ENCODE data around the gene SLC35F1.

The SLC35F1 gene

DNA sequence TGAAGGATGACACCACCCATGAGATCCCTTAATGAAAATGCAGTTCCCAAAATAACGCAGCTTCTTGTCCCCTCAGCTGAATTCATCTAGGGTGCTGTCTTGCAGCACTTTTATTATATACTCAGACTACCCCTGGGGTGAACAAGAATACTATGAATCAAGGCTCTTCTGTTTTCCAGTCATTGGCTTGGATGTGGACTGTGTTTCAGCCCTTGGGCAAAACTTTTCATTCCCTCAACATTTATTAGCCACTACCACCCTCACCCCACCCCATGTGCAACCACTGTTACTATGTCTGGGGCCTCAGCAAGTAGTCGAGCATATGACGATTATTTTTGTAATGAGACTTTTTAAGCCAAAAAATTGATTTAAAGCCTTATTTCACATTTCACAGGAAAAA is 321.8 kb downstream of the SLC35F1 start:
- H3K27ac ChIP-seq: no peak overlapping the region
- DNase-seq (ENCODE audit: low read depth, low spot score): no peak

DNA sequence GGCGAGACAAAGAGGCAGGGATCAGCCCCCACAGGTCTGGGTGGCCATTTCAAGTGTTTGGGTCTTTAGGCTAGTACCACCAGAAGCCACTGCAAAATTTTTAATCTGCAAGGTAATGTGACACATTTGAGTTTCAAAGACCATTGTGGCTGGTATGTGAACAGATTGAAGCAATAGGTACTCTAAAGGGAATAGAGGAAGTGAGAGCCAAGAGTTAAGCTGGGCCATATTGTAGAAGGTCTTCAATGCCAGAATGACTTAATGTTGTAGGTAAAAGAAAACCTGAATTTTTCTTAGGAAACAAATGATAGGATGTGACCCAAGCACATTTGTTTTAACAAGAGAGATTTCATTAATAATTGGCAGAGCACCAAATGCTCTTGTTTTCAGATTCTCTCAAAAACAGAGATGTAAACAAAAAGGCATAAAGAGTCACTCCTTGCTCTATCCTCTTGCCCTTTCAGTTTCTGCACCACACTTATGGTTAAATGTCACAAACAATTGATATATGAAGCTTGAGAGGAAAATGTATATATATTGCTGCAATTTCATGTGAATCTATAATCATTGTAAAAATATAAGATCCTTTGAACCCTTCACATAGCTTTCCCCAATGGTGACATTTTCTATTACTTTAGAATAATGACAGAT is 333.9 kb downstream of the SLC35F1 start:
- no peak overlapping the region for H3K27ac ChIP-seq
- no peak for DNase-seq (ENCODE audit: low read depth, low spot score)

DNA sequence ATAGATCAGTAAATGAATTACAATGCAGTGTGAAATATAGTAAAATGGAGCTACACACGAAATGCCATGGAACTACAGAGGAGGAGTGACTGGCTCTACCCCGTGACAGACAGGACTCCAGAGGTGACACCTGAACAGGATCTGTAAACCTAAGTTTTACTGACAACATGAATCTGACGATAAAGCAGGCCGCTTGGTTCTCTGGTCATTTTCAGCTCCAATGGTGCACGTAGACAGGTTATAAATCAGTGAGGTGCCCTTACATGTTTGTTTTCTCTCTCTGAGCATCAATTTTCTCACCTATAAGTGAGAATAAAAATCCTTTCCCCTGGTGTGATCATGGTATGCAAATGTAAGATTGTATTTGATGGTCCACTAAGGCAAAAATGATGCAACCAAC is 339.3 kb downstream of the SLC35F1 start:
- no peak overlapping the region for H3K27ac ChIP-seq

DNA sequence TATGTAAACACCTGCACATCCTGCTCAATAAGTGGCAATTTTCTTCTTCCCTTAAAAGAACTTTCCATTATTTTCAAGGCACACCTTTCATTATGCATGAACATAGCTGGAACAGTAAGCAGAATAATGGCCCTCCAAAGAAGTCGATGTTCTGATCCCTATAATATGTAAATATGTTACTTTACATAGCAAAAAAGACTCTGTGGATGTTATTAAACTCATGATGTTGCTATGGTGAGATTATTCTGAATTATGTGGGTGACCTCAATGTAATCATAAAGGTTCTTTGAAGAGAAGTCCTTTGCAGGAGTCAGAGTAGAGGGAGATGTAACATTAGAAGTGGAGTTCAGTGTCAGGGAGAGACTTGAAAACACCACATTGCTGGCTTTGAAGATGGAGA is 341.1 kb downstream of the SLC35F1 start:
- H3K27ac ChIP-seq: no peak overlapping the region
- no peak for DNase-seq (ENCODE audit: low read depth, low spot score)

More for the DNA sequence above, 339.3 kb downstream of the SLC35F1 start:
- no peak for DNase-seq (ENCODE audit: low read depth, low spot score)

DNA sequence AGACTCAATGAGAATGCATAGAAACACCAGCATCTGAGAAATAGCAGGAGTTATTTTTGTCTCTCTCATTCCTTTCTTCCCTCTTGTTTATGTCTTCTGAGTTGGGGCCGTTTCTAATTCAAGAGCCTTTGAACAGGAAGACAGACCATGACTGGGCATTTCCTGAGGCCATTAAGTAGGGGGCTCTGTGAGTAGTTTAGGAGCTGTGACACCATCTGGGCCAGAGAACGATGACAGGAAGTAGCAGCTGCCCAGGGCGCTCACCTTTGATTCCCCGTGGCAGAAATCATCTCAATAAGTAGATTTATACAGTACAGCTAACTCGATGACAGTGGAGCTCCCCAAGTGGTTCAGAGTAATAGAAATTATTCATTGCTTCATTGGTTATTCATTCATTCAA is 342.6 kb downstream of the SLC35F1 start:
- H3K27ac ChIP-seq: no peak overlapping the region
- DNase-seq (ENCODE audit: low read depth, low spot score): no peak

DNA sequence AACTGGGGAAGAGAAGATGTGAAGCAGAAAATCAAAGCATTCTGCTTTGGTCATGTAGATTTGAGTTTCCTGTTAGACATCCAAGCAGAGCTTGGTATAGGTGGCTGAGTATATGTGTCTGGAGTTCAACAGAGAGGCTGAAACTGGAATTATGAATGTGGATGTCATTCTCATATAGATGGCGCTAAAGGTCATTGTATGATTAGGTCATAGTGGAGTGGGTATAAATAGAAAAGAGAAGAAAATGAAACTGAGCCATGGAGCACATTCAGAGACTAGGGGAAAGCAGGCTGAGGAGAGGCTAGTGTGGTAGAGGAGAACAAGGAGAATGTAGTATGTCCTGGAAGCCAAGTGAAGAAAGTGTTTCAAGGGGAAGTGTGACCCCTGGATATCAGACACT is 345.4 kb downstream of the SLC35F1 start:
- H3K27ac ChIP-seq: no peak overlapping the region
- no peak for DNase-seq (ENCODE audit: low read depth, low spot score)

DNA sequence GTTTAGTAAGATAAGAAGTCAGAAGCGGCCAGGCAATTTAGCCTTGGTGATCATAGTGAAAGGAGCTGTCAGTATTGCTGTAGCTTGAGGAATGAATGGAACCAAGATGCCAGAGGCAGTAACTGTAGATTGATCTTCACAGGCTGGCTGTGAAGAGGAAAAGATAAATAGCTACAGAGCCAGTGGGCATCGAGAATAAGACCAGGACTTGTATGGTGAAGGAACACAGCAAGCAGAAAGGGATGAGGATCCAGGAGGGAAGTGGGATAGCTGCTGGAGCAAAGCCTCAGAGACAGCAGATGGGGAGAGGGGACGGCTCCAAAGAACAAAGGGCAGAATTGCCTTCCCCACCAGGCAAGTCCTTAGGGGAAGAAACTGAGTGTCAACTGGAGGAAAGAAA is 346.7 kb downstream of the SLC35F1 start:
- no peak for DNase-seq (ENCODE audit: low read depth, low spot score)
- H3K27ac ChIP-seq: no peak overlapping the region

DNA sequence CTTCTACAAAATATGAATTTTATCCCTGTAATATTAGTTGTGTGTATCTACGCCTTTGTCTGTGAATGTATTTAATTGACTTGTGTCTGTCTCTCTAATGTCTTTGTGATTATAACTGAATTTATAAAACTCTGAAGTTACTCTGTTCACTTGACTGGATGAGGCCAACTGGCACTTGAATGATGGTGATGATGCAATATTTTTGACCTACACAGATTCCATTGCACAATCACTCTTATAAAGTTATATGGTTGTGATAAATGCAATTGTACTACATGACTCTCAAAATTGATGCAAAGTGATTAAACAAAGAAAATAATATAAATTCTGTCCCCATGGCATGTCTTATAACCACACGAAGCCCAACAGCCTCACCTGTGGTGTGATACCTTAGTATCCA is 353.8 kb downstream of the SLC35F1 start:
- no peak for DNase-seq (ENCODE audit: low read depth, low spot score)
- H3K27ac ChIP-seq: no peak overlapping the region

DNA sequence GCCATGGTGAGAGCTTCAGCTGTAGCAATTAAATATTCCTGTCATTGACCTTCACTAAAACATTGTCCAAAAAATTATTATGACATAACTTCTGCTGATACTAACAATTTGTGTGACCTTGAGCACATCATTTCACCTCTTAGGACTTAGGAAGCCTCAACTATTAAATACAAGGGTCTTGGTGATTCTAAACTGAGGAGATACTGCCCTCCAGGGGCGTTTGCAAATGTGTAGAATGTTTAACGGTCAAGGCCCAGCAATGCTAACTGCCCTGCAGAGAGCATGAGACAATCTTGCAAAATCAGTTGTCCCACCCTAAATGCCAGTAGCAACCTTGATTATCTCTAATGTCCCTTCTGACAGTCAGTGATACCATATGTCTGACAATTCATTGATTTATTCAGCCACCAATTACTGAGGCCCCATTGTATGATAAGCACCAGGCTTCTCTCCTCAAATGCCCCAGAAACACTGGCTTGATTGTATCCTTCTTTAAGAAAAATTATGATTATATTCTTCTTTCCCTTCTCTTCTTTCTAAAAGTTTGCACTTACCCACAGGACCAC is 356.9 kb downstream of the SLC35F1 start:
- DNase-seq (ENCODE audit: low read depth, low spot score): no peak
- no peak overlapping the region for H3K27ac ChIP-seq

DNA sequence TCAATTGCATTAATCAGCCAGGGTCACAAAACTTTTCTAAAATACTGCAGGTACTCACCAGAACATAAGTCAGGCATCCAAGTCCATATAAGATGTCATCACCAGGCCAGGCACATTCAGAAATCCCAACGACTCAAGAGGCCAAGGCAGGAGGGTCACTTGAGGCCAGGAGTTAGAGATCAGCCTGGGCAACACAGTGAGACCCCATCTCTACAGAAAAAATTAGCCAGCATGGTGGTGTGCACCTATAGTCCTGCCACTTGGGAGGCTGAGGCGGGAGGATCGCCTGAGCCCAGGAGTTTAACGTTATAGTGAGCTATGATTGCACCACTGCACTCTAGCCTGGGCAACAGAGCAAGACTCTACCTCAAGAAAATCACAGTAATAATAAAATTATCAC is 362.6 kb downstream of the SLC35F1 start:
- DNase-seq (ENCODE audit: low read depth, low spot score): no peak

DNA sequence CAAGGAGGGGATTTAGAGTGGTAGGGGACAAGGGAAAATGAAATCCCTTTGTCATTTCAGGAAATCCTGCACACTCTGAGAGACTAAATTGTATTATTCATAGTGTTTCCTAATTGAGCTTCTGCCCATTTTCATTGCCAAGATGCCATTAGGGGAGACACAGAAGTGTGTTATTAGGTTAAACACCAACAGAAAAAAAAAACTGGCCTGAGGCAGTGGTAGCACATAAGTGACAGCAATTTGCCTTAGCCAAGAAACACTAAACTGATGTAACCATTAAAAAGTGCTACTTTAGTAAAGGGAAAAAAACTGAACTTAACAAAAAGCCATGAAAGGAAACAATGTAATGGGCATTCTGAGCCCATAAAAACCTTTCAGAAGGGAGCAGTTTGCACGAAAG is 370.6 kb downstream of the SLC35F1 start:
- no peak overlapping the region for H3K27ac ChIP-seq
- no peak for DNase-seq (ENCODE audit: low read depth, low spot score)

More for the DNA sequence above, 362.6 kb downstream of the SLC35F1 start:
- H3K27ac ChIP-seq: no peak overlapping the region

DNA sequence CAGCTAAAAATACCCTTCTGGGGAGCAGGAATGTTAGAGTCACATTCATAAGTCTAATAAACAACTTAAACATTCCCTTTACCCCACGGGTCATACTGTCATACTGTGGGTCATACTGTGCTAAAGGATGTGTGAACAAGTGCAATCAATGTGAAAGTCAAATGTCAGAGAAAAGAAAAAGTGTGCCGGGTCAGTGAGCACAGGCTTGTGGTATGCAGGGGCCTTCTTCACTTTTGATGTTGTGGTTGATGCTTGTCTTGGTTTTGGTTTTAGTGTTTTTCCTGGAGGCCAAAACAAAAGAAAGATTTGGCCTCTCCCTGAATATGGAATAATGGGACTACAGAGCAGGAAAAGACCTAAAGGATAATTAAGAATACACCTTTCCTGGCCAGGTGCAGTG is 373.1 kb downstream of the SLC35F1 start:
- no peak overlapping the region for H3K27ac ChIP-seq
- DNase-seq (ENCODE audit: low read depth, low spot score): no peak

DNA sequence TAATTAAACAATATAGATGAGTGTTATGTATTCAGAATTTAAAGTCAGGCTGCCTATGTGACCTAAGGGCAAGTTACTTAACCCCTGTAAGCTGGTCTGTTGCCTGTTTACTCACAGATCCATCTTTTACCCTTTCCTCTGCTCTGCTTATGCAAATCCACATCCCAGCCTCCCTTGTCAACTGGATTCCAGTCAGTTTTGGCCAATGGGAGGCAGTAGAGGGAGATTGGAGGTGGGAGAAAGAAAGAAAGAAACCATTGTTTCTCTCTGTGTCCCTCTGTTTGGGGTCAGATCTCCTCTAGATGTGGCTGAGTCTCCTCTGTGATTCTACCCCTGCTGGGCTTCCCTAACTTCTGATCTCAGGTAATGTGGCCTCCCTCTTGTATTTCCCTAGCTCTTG is 374.2 kb downstream of the SLC35F1 start:
- DNase-seq (ENCODE audit: low read depth, low spot score): no peak
- H3K27ac ChIP-seq: no peak overlapping the region

DNA sequence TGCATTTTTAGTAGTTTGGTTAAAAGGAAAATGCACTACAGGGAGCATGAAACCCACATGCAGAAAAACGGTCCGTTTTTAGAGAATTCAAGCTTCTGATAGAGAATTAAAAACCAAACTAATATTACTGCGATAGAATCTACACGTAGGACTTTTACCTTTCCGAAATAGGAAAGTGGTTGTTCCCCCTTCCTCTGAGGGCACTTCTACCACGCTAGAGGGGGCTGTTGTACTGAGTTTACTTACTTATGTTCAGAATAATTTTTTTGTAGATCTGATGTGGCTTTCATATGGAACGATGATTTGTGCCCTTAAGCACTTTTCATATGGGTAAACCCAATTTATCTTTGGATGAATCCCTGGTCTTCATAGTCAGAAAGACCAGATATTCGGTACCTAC is 376.7 kb downstream of the SLC35F1 start:
- DNase-seq (ENCODE audit: low read depth, low spot score): no peak
- H3K27ac ChIP-seq: no peak overlapping the region

DNA sequence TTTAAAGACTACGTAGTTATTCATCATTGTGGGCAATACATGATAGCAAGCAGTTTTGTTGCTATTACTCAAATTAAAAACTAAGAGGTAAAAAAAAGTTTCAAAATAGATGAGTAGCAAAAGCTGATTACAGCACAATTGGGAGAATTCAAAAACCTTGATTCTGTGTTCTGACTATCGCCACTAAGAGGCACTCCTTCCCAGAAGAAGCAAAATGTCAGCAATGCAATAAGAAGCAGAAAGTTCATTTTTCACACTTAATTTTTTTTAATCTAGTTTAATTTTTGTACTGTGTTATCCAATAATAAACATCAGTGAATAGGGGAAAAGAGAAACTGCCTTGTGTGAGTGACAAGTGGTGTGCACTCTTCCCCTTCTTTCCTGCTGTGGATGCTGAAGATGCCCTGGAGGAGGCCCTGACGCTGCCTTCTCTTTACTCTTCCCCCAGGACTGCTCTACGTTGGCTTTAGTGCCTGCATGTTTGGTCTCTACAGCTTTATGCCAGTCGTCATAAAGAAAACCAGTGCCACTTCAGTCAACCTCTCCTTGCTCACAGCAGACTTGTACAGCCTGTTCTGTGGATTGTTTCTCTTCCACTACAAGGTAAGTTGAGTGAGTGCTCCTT is 377.8 kb downstream of the SLC35F1 start:
- no peak for DNase-seq (ENCODE audit: low read depth, low spot score)
- H3K27ac ChIP-seq: no peak overlapping the region

DNA sequence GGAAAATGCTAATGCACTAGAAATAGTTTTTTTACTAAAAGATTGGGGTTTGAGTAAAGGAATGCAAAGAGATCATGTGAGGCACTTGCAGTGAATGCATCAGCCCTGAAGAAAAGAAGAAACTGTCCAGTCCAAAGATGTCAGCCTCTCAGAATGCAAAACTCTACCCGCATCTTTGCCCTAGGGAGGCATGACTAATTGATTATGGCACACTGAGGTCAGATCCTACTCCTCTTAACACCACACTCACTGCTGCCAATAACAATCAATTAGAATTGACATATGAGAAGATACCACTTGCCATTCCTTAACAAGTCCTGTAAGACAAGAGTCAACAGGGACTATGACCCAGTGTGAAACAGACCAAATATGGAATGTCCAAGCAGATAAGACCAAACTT is 378.7 kb downstream of the SLC35F1 start:
- DNase-seq (ENCODE audit: low read depth, low spot score): no peak
- no peak overlapping the region for H3K27ac ChIP-seq

DNA sequence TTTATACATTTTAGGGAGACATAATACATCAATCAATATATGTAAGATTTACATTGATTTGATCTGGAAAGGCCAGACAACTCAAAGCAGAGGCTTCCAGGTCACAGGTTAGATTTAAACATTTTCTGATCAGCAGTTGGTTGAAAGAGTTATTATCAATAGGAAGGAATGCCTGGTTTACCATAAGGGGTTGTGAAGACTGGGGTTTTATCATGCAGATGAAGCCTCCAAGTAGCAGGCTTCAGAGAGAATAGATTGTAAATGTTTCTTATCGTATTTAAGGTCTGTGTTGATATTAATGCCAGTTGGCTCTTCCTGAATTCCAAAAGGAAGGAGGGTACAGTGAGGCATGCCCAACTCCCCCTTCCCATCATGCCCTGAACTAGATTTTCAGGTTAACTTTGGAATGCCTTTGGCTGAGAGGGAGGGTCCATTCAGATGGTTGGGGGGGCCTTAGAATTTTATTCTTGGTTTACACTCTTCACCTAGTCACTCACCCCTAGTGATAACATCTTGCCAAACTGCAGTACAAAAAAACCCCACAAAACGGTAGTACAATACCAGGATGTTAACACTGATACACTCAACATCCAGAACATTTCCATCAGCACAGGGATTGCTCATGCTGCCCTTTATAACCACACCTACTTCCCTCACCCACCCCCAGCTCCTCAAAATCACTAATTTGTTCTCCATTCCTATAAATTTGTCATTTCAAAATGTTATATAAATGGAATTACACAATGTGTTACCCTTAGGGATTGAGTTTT is 381.5 kb downstream of the SLC35F1 start:
- no peak for DNase-seq (ENCODE audit: low read depth, low spot score)
- no peak overlapping the region for H3K27ac ChIP-seq

DNA sequence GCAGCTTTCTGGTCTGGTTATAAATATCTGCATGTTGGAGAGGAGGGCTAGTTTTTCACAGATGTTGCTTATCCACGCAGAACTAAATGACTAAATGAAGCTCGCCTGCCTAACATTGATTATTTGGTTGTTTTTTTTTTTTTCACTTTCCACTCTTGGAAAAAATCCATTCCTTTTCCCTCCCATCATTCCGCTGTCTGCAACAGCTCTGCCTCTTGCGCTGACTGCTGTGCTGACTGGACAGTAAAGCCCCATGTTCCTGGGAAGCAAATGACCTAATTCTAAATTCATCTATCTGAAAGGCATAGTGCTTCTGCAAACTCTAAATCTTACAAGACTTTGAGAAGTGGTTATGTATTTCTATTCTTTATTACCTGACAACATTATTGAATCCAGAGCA is 385.5 kb downstream of the SLC35F1 start:
- no peak for DNase-seq (ENCODE audit: low read depth, low spot score)

DNA sequence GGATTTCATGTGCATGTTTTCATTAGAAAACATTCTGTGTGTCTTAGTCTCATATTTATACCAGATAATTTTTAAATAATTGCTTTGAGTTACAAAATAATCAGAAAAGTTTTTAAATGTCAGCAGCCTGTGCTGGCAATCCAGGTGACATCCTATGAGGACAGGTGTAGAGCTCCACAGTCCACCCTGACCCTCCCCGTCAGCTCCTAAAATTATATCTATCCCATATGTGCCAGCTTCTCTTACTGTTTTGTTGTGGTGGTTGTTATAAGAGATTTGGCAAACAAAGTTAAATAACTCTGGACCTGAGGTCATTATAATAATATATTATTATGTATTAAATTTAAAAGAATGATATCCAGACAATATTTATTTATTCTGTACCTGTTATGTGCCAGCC is 387.8 kb downstream of the SLC35F1 start:
- no peak overlapping the region for H3K27ac ChIP-seq

More for the DNA sequence above, 385.5 kb downstream of the SLC35F1 start:
- H3K27ac ChIP-seq: no peak overlapping the region

DNA sequence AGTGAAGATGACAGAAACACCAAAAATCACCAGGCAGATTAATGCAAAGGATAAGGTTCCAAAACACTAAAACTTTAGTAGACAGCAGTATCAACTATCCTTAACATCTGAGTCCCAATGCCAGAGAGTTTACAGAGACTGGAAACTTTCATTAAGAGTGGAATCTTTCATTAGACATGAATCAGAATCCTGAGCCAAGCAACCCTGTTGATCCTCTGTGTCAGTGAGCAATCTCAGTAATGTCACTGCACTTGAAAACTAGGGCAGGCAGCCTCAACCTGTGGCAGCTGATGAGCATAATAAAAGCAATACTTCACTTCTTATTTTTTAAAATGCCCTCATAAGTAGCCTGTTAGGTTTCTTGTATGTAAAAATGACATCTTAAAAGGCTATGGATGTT is 388.3 kb downstream of the SLC35F1 start:
- no peak overlapping the region for H3K27ac ChIP-seq
- DNase-seq (ENCODE audit: low read depth, low spot score): no peak

More for the DNA sequence above, 387.8 kb downstream of the SLC35F1 start:
- DNase-seq (ENCODE audit: low read depth, low spot score): no peak

All from epithelial cell of prostate (primary cell).